HG02571 (cell line): ENCODE data around the gene CUL4A.
"Not testable (repeated sequence)": the region's sequence is repeated elsewhere in the genome, so short reads cannot be mapped to it uniquely, and the experiment has no call there.

Source experiments
- ATAC-seq: cut with Tn5 transposase; IDR thresholded peaks from one replicate; pipeline ENCODE4 v1.9.1; 2021; ENCODE audit warnings: mild to moderate bottlenecking, moderate library complexity; ENCODE audit not compliant: unreplicated experiment

Gene CUL4A

GRCh38 chr13:113233101-113233500 lies 23.7 kb downstream of the CUL4A start:
- no peak for ATAC-seq

GRCh38 chr13:113238536-113238935 lies 29.1 kb downstream of the CUL4A start:
- ATAC-seq = no peak

- no peak for ATAC-seq
Observed at GRCh38 chr13:113239357-113239756, 29.9 kb downstream of the CUL4A start.

- ATAC-seq = no peak
Observed at GRCh38 chr13:113239986-113240385, 30.6 kb downstream of the CUL4A start.

GRCh38 chr13:113241623-113242022 lies 32.2 kb downstream of the CUL4A start:
- not testable (repeated sequence) for ATAC-seq

- no peak for ATAC-seq
Observed at GRCh38 chr13:113243847-113244246, 34.4 kb downstream of the CUL4A start.

- no peak for ATAC-seq
Observed at GRCh38 chr13:113245849-113246796, 36.7 kb downstream of the CUL4A start.

GRCh38 chr13:113252516-113253095 lies 43.2 kb downstream of the CUL4A start:
- ATAC-seq = no peak

- not testable (repeated sequence) for ATAC-seq
Observed at GRCh38 chr13:113257908-113258307, 48.5 kb downstream of the CUL4A start.

- ATAC-seq = no peak
Observed at GRCh38 chr13:113258321-113259054, 49.1 kb downstream of the CUL4A start.

- no peak for ATAC-seq
Observed at GRCh38 chr13:113260996-113261395, 51.6 kb downstream of the CUL4A start.

GRCh38 chr13:113263016-113263415 lies 53.6 kb downstream of the CUL4A start:
- ATAC-seq = not testable (repeated sequence)

- no peak for ATAC-seq
Observed at GRCh38 chr13:113267642-113268405, 58.4 kb downstream of the CUL4A start.

GRCh38 chr13:113272031-113272430 lies 62.6 kb downstream of the CUL4A start:
- ATAC-seq = no peak

- ATAC-seq = no peak
Observed at GRCh38 chr13:113272701-113273181, 63.3 kb downstream of the CUL4A start.

GRCh38 chr13:113273321-113273720 lies 63.9 kb downstream of the CUL4A start:
- no peak for ATAC-seq

- ATAC-seq = no peak
Observed at GRCh38 chr13:113273851-113274590, 64.6 kb downstream of the CUL4A start.

GRCh38 chr13:113274721-113275120 lies 65.3 kb downstream of the CUL4A start:
- ATAC-seq = no peak

GRCh38 chr13:113275387-113275786 lies 66.0 kb downstream of the CUL4A start:
- ATAC-seq = no peak

GRCh38 chr13:113280126-113280525 lies 70.7 kb downstream of the CUL4A start:
- ATAC-seq = no peak
